Measurements from ENCODE around the gene APOA5.
A peak's percentile ranks its signal among the peaks of the same experiment; 100 is the strongest.

Gene APOA5

GRCh38 chr11:116792869-116793771 is 1.4 kb upstream of the APOA5 start:
- H4K20me1 ChIP-seq = no peaks in the 10 kb centered on the region
- H3K4me2 ChIP-seq = peak overlapping the region in 2 of 11 experiments; percentile 3 to 30; a peak in 2 of 22 replicates
- H3K4me1 ChIP-seq = peaks cover 6 to 23% (median 10%) of the 10 kb centered on the region in 10 experiments
- no peak overlapping the region for H3K27ac ChIP-seq
- H3K36me3 ChIP-seq = no peaks in the 10 kb centered on the region
- H3K9me3 ChIP-seq (replicated peaks in 1 of 11) = peaks cover 0 to 12% (median 0%) of the 10 kb centered on the region in 11 experiments; a peak in 1 of 22 replicates
- no peaks in the 10 kb centered on the region for H3K27me3 ChIP-seq
- H3K9ac ChIP-seq = no peak overlapping the region
- H3K4me3 ChIP-seq = no peak overlapping the region
- no peak for TF ChIP-seq Cebpa-rat (IDR thresholded peaks at IDR 0.05)

- Histone ChIP-seq H3K9me3 (replicated peaks in 1 of 11) (peaks cover 0 to 12% (median 0%) of the 10 kb centered on the region in 11 experiments; a peak in 1 of 22 replicates), H3K4me2 (peak overlapping the region in 2 of 11 experiments; percentile 3 to 30; a peak in 2 of 22 replicates), H3K9ac (no peak overlapping the region), H3K4me3 (no peak overlapping the region), H3K4me1 (peaks cover 6 to 24% (median 11%) of the 10 kb centered on the region in 10 experiments), H3K36me3 (no peaks in the 10 kb centered on the region), H3K27ac (no peak overlapping the region), H3K27me3 (no peaks in the 10 kb centered on the region), H4K20me1 (peaks cover 0 to 2% (median 0%) of the 10 kb centered on the region in 11 experiments; a peak in 3 of 22 replicates)
- no peak for TF ChIP-seq Cebpa-rat (IDR thresholded peaks at IDR 0.05)
Measured at GRCh38 chr11:116792144-116792868, 627 bp upstream of the APOA5 start.

GRCh38 chr11:116791002-116791812 is 472 bp downstream of the APOA5 start:
- peaks cover 0 to 13% (median 0%) of the 10 kb centered on the region in 11 experiments; a peak in 4 of 22 replicates for H4K20me1 ChIP-seq
- H3K9me3 ChIP-seq (replicated peaks in 1 of 11) = peaks cover 0 to 12% (median 0%) of the 10 kb centered on the region in 11 experiments; a peak in 1 of 22 replicates
- H3K4me2 ChIP-seq = peak overlapping the region in 4 of 11 experiments; percentile 4 to 16 (median 10); a peak in 2 of 22 replicates
- H3K27ac ChIP-seq = no peak overlapping the region
- peaks cover 16 to 35% (median 22%) of the 10 kb centered on the region in 10 experiments for H3K4me1 ChIP-seq
- H3K27me3 ChIP-seq = no peaks in the 10 kb centered on the region
- TF ChIP-seq Cebpa-rat (IDR thresholded peaks at IDR 0.05) = no peak
- H3K9ac ChIP-seq = no peak overlapping the region
- no peak overlapping the region for H3K4me3 ChIP-seq
- peaks cover 4 to 10% (median 7%) of the 10 kb centered on the region in 11 experiments; a peak in 21 of 22 replicates for H3K36me3 ChIP-seq

- no peak overlapping the region for H3K4me2 ChIP-seq
- H3K9me3 ChIP-seq (replicated peaks in 1 of 11) = peaks cover 0 to 4% (median 0%) of the 10 kb centered on the region in 11 experiments; a peak in 1 of 22 replicates
Measured at GRCh38 chr11:116790167-116791001, 1.3 kb downstream of the APOA5 start.

GRCh38 chr11:116788975-116789374 is 2.7 kb downstream of the APOA5 start:
- Histone ChIP-seq H3K27me3 (no peaks in the 10 kb centered on the region), H3K9me3 (replicated peaks in 1 of 11) (no peaks in the 10 kb centered on the region), H3K4me1 (peaks cover 19 to 49% (median 30%) of the 10 kb centered on the region in 10 experiments), H3K4me3 (no peak overlapping the region), H3K27ac (0 out of 22 replicates have a peak overlapping the region, but pooled peaks of 1 of the 11 experiments have one; percentile 77), H3K9ac (no peak overlapping the region), H3K36me3 (peaks cover 26 to 32% (median 30%) of the 10 kb centered on the region in 11 experiments), H3K4me2 (peak overlapping the region; percentile 90 to 98 (median 93); a peak in 20 of 22 replicates), H4K20me1 (peaks cover 0 to 34% (median 8%) of the 10 kb centered on the region in 11 experiments; a peak in 6 of 22 replicates)
- TF ChIP-seq Cebpa-rat (IDR thresholded peaks at IDR 0.05) = no peak

More at GRCh38 chr11:116790167-116791001, 1.3 kb downstream of the APOA5 start:
- Histone ChIP-seq H3K9ac (no peak overlapping the region), H4K20me1 (peaks cover 0 to 21% (median 2%) of the 10 kb centered on the region in 11 experiments; a peak in 5 of 22 replicates), H3K4me1 (peaks cover 19 to 42% (median 25%) of the 10 kb centered on the region in 10 experiments), H3K36me3 (peaks cover 12 to 18% (median 15%) of the 10 kb centered on the region in 11 experiments), H3K4me3 (no peak overlapping the region), H3K27ac (no peak overlapping the region), H3K27me3 (no peaks in the 10 kb centered on the region)
- TF ChIP-seq Cebpa-rat (IDR thresholded peaks at IDR 0.05) = no peak

GRCh38 chr11:116788534-116788933 is 3.1 kb downstream of the APOA5 start:
- Histone ChIP-seq H3K27ac (peak overlapping the region in 10 of 11 experiments; percentile 77 to 88 (median 83); a peak in 15 of 22 replicates), H3K36me3 (peaks cover 31 to 36% (median 34%) of the 10 kb centered on the region in 11 experiments), H4K20me1 (peaks cover 0 to 37% (median 8%) of the 10 kb centered on the region in 11 experiments; a peak in 8 of 22 replicates), H3K4me2 (peak overlapping the region; percentile 90 to 98 (median 93)), H3K27me3 (no peaks in the 10 kb centered on the region), H3K4me3 (peak overlapping the region; percentile 81 to 98 (median 88)), H3K9ac (peak overlapping the region; percentile 84 to 95 (median 90)), H3K4me1 (peaks cover 19 to 50% (median 30%) of the 10 kb centered on the region in 10 experiments), H3K9me3 (replicated peaks in 1 of 11) (no peaks in the 10 kb centered on the region)
- TF ChIP-seq Cebpa-rat (IDR thresholded peaks at IDR 0.05) = no peak

- Histone ChIP-seq H3K36me3 (peaks cover 37 to 42% (median 40%) of the 10 kb centered on the region in 11 experiments), H3K27ac (peak within 1 kb of the TSS; percentile 77 to 88 (median 83)), H3K4me3 (peak within 1 kb of the TSS; percentile 81 to 98 (median 88)), H3K4me2 (peak within 1 kb of the TSS; percentile 90 to 98 (median 94)), H3K27me3 (no peaks in the 10 kb centered on the region), H3K4me1 (peaks cover 19 to 48% (median 30%) of the 10 kb centered on the region in 10 experiments), H3K9ac (peak within 1 kb of the TSS; percentile 84 to 95 (median 90)), H3K9me3 (replicated peaks in 1 of 11) (no peaks in the 10 kb centered on the region), H4K20me1 (peaks cover 0 to 43% (median 8%) of the 10 kb centered on the region in 11 experiments; a peak in 8 of 22 replicates)
- no peak for TF ChIP-seq Cebpa-rat (IDR thresholded peaks at IDR 0.05)
Measured at GRCh38 chr11:116787786-116788486, 3.7 kb downstream of the APOA5 start, which contains the start of gene ZPR1. Gene ZPR1, minus strand, starts transcription at chr11:116788023. Its CDS starts 33 bp downstream, at chr11:116787990.

All from BLaER1 treated with 17β-estradiol and CSF1 and Interleukin-3, amounts not matched to agents 10 nM and 100 nM (cell line).